SK-N-SH treated with all-trans-retinoic acid at 6 μM for 48 hours (cell line): ENCODE data around the gene TH.

ENCODE experiments used
- ATAC-seq: fragments of 200-7000 bp; cut with Tn5 transposase; 3 replicates; pipeline ENCODE4 v1.9.1; 2020; ENCODE audit warnings: mild to moderate bottlenecking, moderate library complexity
- ARNTL ChIP-seq: fragments of 450-650 bp; formaldehyde crosslinking; IDR thresholded peaks from 2 replicates; pipeline ENCODE4 v1.5.0; 2020; ENCODE audit warnings: low read depth, mild to moderate bottlenecking, moderate library complexity, borderline replicate concordance
- BACH2 ChIP-seq: fragments of 250-450 bp; sonication (Bioruptor Pico); IDR thresholded peaks from 2 replicates; pipeline ENCODE4 v1.9.0; 2021; ENCODE audit warnings: mild to moderate bottlenecking, borderline replicate concordance
- CREB5 ChIP-seq: fragments of 250-450 bp; sonication (Bioruptor Pico); IDR thresholded peaks from 2 replicates; pipeline ENCODE4 v1.5.1; 2020; ENCODE audit warnings: low read depth, mild to moderate bottlenecking, moderate library complexity
- CSRNP3 ChIP-seq: fragments of 250-450 bp; sonication (Bioruptor Pico); IDR thresholded peaks from 2 replicates; pipeline ENCODE4 v1.5.1; 2021; ENCODE audit warnings: mild to moderate bottlenecking, moderate library complexity
- GLIS3 ChIP-seq: fragments of 250-450 bp; sonication (Bioruptor Pico); IDR thresholded peaks from 2 replicates; pipeline ENCODE4 v1.5.0; 2020; ENCODE audit warnings: mild to moderate bottlenecking, moderate library complexity
- ISL1 ChIP-seq: fragments of 250-450 bp; sonication (Bioruptor Pico); IDR thresholded peaks from 2 replicates; pipeline ENCODE4 v2.1.2; 2022; ENCODE audit warnings: mild to moderate bottlenecking, moderate library complexity
- OSR1 ChIP-seq: fragments of 250-450 bp; sonication (Bioruptor Pico); IDR thresholded peaks from 2 replicates; pipeline ENCODE4 v1.8.0; 2022; ENCODE audit warnings: moderate library complexity, mild to moderate bottlenecking, inconsistent platforms
- POU6F1 ChIP-seq: fragments of 250-450 bp; sonication (Bioruptor Pico); IDR thresholded peaks from 2 replicates; pipeline ENCODE4 v1.8.0; 2021; ENCODE audit warnings: low read depth, mild to moderate bottlenecking, moderate library complexity, borderline replicate concordance
- RARB ChIP-seq: fragments of 250-450 bp; sonication (Bioruptor Pico); IDR thresholded peaks from 2 replicates; pipeline ENCODE4 v1.8.0; 2021; ENCODE audit warnings: mild to moderate bottlenecking, moderate library complexity
- TCF4 ChIP-seq: fragments of 250-450 bp; sonication (Bioruptor Pico); IDR thresholded peaks from 2 replicates; pipeline ENCODE4 v1.8.0; 2021; ENCODE audit warnings: mild to moderate bottlenecking, moderate library complexity, borderline replicate concordance
- TSHZ2 ChIP-seq: fragments of 250-450 bp; sonication (Bioruptor Pico); IDR thresholded peaks from 2 replicates; pipeline ENCODE4 v1.5.0; 2020; ENCODE audit warnings: mild to moderate bottlenecking, moderate library complexity
- ZC3H10 ChIP-seq: fragments of 250-450 bp; sonication (Bioruptor Pico); IDR thresholded peaks from 2 replicates; pipeline ENCODE4 v1.5.1; 2021; ENCODE audit warnings: mild to moderate bottlenecking, moderate library complexity
- ZFP3 ChIP-seq: fragments of 250-450 bp; sonication (Bioruptor Pico); IDR thresholded peaks from 2 replicates; pipeline ENCODE4 v1.5.0; 2020; ENCODE audit warnings: mild to moderate bottlenecking, moderate library complexity
- ZFP30 ChIP-seq: fragments of 450-650 bp; formaldehyde crosslinking; IDR thresholded peaks from 2 replicates; pipeline ENCODE4 v1.5.0; 2022; ENCODE audit warnings: mild to moderate bottlenecking, moderate library complexity
- ZNF565 ChIP-seq: fragments of 450-650 bp; formaldehyde crosslinking; conservative IDR thresholded peaks from 2 replicates; pipeline ENCODE4 v1.5.0; 2020; ENCODE audit warnings: low read depth, mild to moderate bottlenecking, moderate library complexity
- ZNF70 ChIP-seq: fragments of 450-650 bp; formaldehyde crosslinking; IDR thresholded peaks from 2 replicates; pipeline ENCODE4 v1.5.0; 2020; ENCODE audit warnings: mild to moderate bottlenecking, moderate library complexity
- ZNF8 ChIP-seq: fragments of 450-650 bp; formaldehyde crosslinking; IDR thresholded peaks from 2 replicates; pipeline ENCODE4 v1.5.0; 2020; ENCODE audit warnings: mild to moderate bottlenecking, moderate library complexity

The TH gene

GRCh38 chr11:2115308-2115707 lies 56.3 kb downstream of the TH start:
- ATAC-seq, result no peak
- TF ChIP-seq BACH2, result no peak
- no peak for TF ChIP-seq OSR1 (CRISPR knock-in tag)
- TF ChIP-seq RARB (CRISPR knock-in tag), result no peak
- TF ChIP-seq TSHZ2 (CRISPR knock-in tag), result no peak
- TF ChIP-seq POU6F1 (CRISPR knock-in tag), result no peak
- TF ChIP-seq ZNF8 (CRISPR knock-in tag), result no peak
- no peak for TF ChIP-seq TCF4 (CRISPR knock-in tag)
- no peak for TF ChIP-seq ZC3H10 (CRISPR knock-in tag)

- ATAC-seq, result no peak
- no peak for TF ChIP-seq RARB (CRISPR knock-in tag)
- TF ChIP-seq ISL1 (CRISPR knock-in tag), result no peak
- TF ChIP-seq ZNF565 (CRISPR knock-in tag), result no peak
- TF ChIP-seq ZFP30 (CRISPR knock-in tag), result no peak
- no peak for TF ChIP-seq ZNF70 (CRISPR knock-in tag)
- no peak for TF ChIP-seq CREB5 (CRISPR knock-in tag)
- TF ChIP-seq CSRNP3 (CRISPR knock-in tag), result no peak
- TF ChIP-seq ARNTL (CRISPR knock-in tag), result no peak
- no peak for TF ChIP-seq ZNF8 (CRISPR knock-in tag)
- TF ChIP-seq TSHZ2 (CRISPR knock-in tag), result no peak
- TF ChIP-seq TCF4 (CRISPR knock-in tag), result no peak
- no peak for TF ChIP-seq ZFP3
- TF ChIP-seq GLIS3, result no peak
These were observed 57.0 kb downstream of the TH start for GRCh38 chr11:2114430-2115241.
